HCEC 1CT (cell line): ENCODE measurements around the gene MCF2L2.

Experiments
- DNase-seq: peaks from one replicate; pipeline ENCODE4 v3.0.0-alpha.2; 2017

Gene MCF2L2

GRCh38 chr3:183318877-183319276, 109.5 kb downstream of the MCF2L2 start:
- DNase-seq, result peak; percentile 47

DNA sequence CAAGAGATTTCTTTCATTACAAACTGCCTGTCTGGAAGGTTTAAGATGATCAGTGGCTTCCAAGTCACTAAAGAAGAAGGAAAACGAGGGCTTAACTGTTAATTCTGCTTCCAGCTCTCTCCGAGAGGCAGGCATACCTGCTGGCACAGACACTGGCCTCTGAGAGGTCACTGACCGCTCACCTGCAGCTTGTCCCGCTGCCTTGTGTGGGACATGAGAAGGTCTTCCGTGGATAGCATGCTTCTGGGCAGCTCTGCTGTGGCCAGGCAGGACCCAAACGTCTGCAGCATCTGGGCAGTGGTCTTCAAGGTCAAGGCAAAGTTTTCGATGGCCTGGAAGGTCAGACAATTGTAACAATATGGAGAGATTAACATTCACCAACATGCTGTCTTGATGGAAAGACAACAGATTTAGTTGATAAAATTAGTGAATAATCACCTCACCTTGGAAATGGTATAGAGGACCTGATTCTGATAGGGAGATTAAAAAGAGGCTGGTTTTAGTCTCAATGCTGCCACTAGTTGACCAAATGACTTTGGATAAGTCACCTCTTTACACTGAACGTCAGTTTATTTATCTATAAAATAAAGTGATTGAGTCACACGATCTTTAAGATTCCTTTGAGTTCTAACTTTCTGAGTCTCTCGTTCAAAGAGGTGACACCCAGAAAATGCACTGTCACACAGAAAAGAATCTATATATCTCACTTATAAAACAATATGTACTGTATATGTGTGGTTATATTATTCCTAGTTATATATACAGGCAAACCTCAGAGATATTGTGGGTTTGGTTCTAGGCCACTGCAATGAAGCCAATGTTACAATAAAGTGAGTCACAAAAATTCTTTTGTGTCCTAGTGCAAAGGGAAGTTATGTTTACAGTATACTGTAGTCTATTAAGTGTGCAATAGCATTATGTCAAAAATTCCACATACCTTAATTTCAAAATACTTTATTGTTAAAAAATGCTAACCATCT, 110.2 kb downstream of the MCF2L2 start:
- DNase-seq, result peak; percentile 63

DNA sequence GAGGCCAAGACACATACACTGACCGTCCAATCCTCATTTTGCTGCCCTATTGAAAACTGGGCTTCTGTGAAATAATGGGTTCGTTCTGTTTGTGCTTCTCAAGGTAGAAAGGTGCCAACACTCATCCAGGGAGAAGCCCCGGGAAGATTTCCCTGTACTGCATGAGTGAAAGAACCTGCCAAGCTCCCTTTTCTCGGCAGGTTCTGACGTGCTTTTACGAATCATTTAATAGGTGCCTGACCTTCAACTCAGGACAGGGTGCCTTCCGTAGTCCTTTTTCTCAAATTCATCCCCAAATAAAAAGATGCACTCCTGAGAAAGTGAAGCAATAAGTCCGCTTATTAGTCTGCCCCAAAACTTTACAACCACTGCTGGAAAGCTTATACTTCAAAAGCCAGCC, 111.1 kb downstream of the MCF2L2 start:
- DNase-seq, result no peak

DNA sequence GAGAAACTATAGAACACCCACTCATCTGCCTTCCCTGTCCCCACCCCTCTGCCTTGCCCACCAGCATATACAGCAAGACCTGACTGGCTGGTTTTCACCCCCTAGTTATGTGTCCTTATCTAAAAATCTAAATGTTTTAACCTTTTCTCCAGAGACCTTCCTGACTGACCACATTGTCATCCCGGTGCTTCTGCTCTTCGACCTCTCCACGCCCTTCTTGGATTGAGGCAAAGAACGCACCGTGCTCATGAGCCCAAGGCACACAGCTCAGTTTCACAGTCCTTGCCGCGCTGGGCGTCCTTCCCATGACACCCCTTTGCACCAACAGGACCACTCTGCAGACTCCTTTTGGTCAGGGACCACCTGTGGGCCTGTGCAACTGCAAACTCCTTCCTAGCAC, 112.7 kb downstream of the MCF2L2 start:
- no peak for DNase-seq

DNA sequence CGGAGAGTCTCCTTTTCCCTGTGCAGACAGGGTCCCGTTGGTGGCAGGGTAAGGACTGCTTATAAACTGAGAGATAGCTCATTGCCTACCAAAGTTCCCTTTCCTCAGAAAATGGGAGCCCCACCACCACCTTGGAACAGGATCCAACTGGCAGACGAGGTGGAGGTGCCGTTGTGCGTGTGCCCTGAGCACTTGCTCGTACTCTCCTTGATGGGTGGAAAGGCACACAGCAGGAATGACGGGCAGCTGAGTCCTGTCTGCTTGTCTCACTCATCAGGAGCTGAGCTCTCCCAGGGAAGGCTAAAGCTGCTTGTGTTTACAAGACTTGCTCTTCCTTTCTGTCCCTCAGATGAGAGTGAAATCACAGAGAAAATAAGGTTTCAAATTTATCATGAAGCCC, 114.7 kb downstream of the MCF2L2 start:
- DNase-seq, result no peak

DNA sequence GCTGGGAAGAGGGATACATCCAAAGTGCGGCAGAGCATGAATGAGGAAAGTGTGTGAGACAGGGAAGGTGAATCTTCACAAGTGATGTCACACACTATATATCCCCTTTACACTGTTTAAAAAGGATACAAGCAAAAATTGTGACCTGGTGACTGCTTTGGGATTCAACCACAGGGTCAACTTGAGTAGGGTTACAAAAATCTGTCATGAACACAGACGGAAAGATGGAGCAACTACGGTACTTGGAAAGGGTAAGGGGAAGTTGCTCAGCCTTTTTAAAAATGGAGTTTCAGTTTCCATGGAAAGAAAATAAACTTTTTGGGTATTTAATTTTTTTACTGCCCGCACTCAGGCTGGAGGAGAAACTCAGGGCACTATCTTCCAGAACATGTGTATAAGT, 115.1 kb downstream of the MCF2L2 start:
- DNase-seq, result no peak

- no peak for DNase-seq
Measured at GRCh38 chr3:183312433-183312832, 116.0 kb downstream of the MCF2L2 start.

- DNase-seq, result no peak
Measured at GRCh38 chr3:183310936-183311335, 117.5 kb downstream of the MCF2L2 start.

DNA sequence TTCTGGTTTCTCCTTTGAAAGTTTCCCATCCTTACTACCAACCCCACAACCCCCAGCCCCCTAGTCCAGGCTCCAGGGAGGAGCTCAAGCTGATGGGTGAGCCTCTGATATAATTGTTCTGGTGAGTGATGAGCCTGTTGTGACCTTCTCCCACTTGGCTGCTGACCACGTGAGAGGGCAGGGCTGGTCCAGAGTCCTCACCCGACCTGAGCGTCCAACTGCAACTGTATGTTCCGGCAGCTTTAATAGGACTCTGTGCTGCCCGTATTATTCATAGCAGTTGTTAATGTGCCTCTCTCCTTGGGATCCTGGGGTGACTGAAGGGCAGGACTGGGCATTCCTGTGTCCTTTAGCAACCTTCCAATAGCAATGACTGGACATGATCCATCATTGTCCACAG, 119.1 kb downstream of the MCF2L2 start:
- no peak for DNase-seq

GRCh38 chr3:183308751-183309150, 119.7 kb downstream of the MCF2L2 start:
- no peak for DNase-seq

GRCh38 chr3:183307749-183308148, 120.7 kb downstream of the MCF2L2 start:
- no peak for DNase-seq

DNA sequence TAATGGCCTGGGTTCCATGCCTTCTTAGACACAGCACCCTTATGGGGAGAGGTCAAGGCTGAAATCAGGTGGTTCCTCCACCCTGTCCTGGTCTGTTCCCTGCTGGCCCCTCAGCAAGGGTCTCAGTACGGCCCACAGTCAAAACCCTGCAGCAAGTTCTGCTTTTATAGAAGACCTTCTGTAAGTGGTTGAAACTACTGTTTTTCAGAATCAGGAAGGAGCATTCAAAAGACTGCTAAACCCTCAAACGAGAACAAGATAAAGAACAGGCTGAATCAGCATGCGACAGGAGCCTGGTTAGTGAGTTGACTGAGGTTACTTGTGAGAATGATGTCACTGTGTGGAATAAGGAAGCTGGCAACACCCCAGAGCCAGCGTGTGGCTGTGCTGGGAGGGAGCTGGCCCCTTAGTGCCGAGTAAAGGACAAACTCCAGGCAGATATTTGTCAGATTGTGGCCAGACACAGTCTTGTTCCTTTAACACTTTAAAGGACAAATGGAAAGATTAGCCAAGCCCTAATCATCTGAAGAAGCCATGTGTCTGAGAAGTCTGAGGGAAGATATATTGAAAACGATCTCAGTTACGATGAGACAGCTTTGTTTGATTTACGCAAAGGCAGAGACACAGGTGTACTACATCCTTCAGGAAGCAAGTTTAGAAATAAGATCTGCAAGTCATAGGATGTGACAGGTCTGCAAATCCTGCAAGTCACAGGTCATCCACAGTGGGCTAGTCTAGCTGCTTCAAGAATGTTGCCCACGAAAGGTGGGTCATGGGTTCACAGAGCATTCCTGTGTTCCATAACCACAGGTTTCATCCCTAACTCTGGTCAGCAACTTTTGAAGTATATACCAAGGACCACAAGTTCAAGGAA, 121.4 kb downstream of the MCF2L2 start:
- peak; percentile 38 for DNase-seq

- no peak for DNase-seq
Measured at GRCh38 chr3:183303690-183304089, 124.7 kb downstream of the MCF2L2 start.

DNA sequence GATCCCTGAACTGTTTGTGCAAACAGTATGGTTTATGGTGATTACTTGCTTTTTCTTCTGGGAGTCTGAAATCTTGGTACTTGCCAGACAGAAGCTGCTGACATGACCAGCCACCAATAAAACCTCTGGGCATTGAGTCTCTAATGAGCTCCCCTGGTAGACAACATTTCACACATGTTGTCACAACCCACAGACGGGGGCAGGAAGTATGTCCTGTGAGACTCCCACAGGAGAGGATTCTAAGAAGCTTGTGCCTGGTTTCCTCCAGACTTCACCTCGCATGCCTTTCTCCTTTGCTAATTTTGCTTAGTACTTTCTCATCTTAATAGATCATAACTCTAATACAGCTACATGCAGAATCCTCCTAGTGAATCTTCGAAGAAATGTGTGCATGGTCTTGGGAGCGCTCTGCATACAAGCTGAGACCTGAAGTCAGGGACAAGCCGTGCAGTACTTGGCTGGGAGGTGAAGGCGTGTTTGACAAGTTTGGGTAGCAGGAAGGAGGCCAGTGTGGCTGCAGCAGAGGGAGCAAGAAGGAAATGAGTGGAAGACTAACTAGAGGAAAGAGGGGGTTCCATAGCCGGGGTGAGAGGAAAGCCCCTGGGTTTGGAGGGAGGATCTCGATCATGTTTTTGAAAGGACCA, 126.4 kb downstream of the MCF2L2 start:
- DNase-seq, result no peak

DNA sequence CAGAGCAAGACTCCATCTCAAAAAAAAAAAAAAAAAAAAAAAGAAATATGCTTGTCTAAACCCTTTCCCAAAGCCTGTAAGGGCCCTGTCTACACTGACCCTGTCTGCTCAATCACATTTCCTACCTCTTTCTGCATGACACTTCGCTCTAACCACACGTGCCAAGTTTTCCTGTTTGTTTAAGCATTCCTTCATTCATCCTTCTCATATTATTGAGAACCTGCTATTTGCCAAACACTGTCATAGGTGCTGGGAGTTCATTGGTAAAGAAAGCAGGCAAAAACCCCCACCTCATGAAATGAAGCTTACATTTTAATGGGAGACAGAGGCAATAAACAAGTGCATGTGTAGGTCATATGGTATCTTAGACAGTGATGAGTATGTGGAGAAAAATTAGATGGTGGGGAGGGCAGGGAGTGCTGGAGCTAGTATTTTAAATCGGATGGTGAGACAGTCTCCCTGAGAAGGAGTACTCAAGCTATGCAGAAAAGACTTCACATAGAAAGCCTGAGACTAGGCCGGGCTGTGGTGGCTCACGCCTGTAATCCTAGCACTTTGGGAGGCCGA, 127.3 kb downstream of the MCF2L2 start:
- peak; percentile 49 for DNase-seq

- DNase-seq, result no peak
Measured at GRCh38 chr3:183299976-183300375, 128.4 kb downstream of the MCF2L2 start.

GRCh38 chr3:183298701-183299153, 129.7 kb downstream of the MCF2L2 start:
- peak; percentile 94 for DNase-seq

DNA sequence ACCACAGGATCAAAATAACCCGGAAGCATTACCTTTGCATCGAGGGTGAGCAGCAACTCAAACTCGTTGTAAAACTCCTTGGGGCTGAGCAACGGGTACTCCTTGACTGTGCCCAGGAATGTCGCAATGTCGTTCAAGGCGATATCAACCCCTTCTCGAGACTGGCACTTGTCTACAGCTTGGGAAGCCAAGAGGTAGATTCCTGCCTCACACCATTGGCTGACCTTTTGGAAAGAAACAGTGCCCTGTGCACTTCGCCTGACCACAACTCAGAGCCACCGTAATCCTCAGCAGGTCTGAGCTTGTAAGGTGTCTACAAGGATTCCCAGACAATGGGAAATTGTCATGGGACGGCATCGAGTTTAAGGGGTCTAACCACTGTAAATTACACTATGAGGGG, 131.5 kb downstream of the MCF2L2 start:
- DNase-seq, result no peak

DNA sequence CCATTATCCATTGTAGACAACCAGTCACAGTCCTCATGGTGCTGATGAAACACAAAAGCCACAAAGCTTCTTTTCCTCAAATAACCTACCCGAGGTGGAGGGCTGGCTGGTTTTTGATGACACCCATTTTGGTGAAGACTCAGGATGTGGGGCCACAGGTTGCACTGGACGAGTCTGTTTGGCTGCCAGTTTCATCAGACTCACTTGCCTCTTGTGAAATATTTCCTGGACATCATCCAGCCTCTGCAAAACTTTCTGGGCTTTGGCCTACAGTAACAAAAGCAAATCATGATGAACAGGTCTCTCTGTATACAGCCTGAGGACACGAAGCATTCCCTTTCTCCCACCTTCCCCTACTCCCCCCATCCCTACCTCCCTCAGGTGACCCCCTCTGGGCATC, 133.2 kb downstream of the MCF2L2 start:
- peak; percentile 86 for DNase-seq

- no peak for DNase-seq
Measured at GRCh38 chr3:183293966-183294365, 134.5 kb downstream of the MCF2L2 start.

GRCh38 chr3:183291497-183292031, 136.9 kb downstream of the MCF2L2 start:
- DNase-seq, result peak; percentile 47

DNA sequence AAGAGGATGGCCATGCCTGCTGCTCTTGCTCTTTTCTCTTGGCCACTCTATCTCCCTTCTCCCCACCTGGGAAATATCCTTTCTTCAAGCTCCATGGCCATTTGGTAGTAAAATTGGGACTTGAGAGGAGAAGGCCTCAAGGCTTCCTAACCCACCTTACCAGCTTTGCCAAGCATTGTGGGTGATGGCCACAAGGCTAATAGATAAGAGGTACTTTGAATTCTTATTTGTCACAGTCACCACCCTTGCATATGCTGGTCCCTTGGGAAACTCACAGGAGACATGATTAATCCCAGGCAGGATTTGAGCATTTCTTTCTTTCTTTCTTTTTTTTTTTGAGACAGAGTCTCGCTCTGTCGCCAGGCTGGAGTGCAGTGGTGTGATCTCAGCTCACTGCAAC, 138.2 kb downstream of the MCF2L2 start:
- no peak for DNase-seq
